OCI-LY7 (cell line): Measurements from ENCODE around the gene WWOX.

Source experiments
- CTCF ChIP-seq: fragments of 200-600 bp; sonication (generic); conservative IDR thresholded peaks from 2 replicates; pipeline ENCODE4 v1.5.1; 2014; ENCODE audit warnings: mild to moderate bottlenecking, antibody characterized with exemption, low read length, moderate library complexity, mixed read lengths
- EZH2phosphoT487 ChIP-seq: fragments of 200-600 bp; sonication (generic); IDR thresholded peaks from 2 replicates; pipeline ENCODE4 v1.6.1; 2018; ENCODE audit warnings: low read depth, borderline replicate concordance, mild to moderate bottlenecking, mixed run types, antibody characterized with exemption, low read length, moderate library complexity, mixed read lengths

- TF ChIP-seq CTCF (no peak), EZH2phosphoT487 (no peak)
Measured at GRCh38 chr16:79210607-79211006, 1111.2 kb downstream of the WWOX start.
